BE2C (cell line): ENCODE measurements around the gene RPAP3.

ENCODE experiments used
- DNase-seq: peaks from one replicate; pipeline ENCODE4 v3.0.0-alpha.2; 2020
- H3K27me3 ChIP-seq: fragments of 250-450 bp; sonication (Bioruptor Pico); 2 replicates; pipeline ENCODE4 v1.5.1; 2020; ENCODE audit warnings: mild to moderate bottlenecking
- H3K36me3 ChIP-seq: fragments of 250-450 bp; sonication (Bioruptor Pico); 2 replicates; pipeline ENCODE4 v1.5.1; 2020; ENCODE audit warnings: mild to moderate bottlenecking
- H3K4me1 ChIP-seq: fragments of 250-450 bp; sonication (Bioruptor Pico); 2 replicates; pipeline ENCODE4 v1.5.1; 2020
- H3K4me3 ChIP-seq: 2 replicates; pipeline ENCODE4 v1.5.1; 2011; ENCODE audit warnings: low read depth, low read length
- H3K9me3 ChIP-seq: fragments of 250-450 bp; sonication (Bioruptor Pico); 2 replicates; pipeline ENCODE4 v1.5.1; 2020
- CTCF ChIP-seq: IDR thresholded peaks from 2 replicates; pipeline ENCODE4 v1.5.1; 2012; ENCODE audit warnings: mild to moderate bottlenecking, low read depth, low read length

RPAP3 gene

GRCh38 chr12:47616440-47616839, 89.4 kb downstream of the RPAP3 start:
- H3K4me3 ChIP-seq: no peak overlapping the region
- no peak for TF ChIP-seq CTCF
- no peaks in the 10 kb centered on the region for H3K36me3 ChIP-seq
- peaks cover 7% of the 10 kb centered on the region; the same call in 1 of the 2 replicates for H3K4me1 ChIP-seq
- no peaks in the 10 kb centered on the region for H3K9me3 ChIP-seq
- H3K27me3 ChIP-seq: no peaks in the 10 kb centered on the region
- DNase-seq: no peak

DNA sequence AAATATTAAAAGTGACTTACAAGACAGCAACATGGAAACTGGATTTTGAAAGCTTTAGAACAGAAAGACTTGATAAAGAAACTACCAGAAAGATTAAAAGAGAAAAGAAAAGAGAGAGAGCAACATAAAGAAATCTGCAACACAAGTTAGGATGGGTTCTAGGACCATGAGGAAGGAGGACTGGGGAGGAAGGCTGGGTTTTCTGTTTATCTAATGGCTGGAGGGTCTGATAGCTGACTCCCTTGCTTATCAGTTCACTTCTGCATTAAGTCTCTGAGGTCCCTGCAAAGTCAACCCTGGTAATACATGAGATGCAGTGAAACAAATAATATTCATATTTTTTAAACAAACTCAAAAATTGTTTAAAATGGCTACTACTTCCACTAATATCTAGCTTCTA, 90.1 kb downstream of the RPAP3 start:
- DNase-seq: no peak
- Histone ChIP-seq H3K27me3 (no peaks in the 10 kb centered on the region), H3K4me1 (peaks cover 7% of the 10 kb centered on the region; the same call in 1 of the 2 replicates), H3K9me3 (no peaks in the 10 kb centered on the region), H3K4me3 (no peak overlapping the region), H3K36me3 (no peaks in the 10 kb centered on the region)
- TF ChIP-seq CTCF: no peak

- no peaks in the 10 kb centered on the region for H3K36me3 ChIP-seq
- H3K4me3 ChIP-seq: no peak overlapping the region
- H3K27me3 ChIP-seq: no peaks in the 10 kb centered on the region
- no peak for DNase-seq
- TF ChIP-seq CTCF: no peak
- peaks cover 7% of the 10 kb centered on the region; the same call in 1 of the 2 replicates for H3K4me1 ChIP-seq
- no peaks in the 10 kb centered on the region for H3K9me3 ChIP-seq
Measured at GRCh38 chr12:47614521-47614920, 91.3 kb downstream of the RPAP3 start.

- Histone ChIP-seq H3K36me3 (no peaks in the 10 kb centered on the region), H3K27me3 (no peaks in the 10 kb centered on the region), H3K4me3 (no peak overlapping the region), H3K9me3 (no peaks in the 10 kb centered on the region), H3K4me1 (peaks cover 7% of the 10 kb centered on the region; the same call in 1 of the 2 replicates)
- no peak for DNase-seq
- no peak for TF ChIP-seq CTCF
Measured at GRCh38 chr12:47612953-47613352, 92.9 kb downstream of the RPAP3 start.

- H3K4me3 ChIP-seq: no peak overlapping the region
- no peaks in the 10 kb centered on the region for H3K27me3 ChIP-seq
- no peak for TF ChIP-seq CTCF
- no peaks in the 10 kb centered on the region for H3K9me3 ChIP-seq
- no peak for DNase-seq
- peaks cover 7% of the 10 kb centered on the region; the same call in 1 of the 2 replicates for H3K4me1 ChIP-seq
- no peaks in the 10 kb centered on the region for H3K36me3 ChIP-seq
Measured at GRCh38 chr12:47611906-47612305, 93.9 kb downstream of the RPAP3 start.
